HepG2 (cell line): ENCODE data around the gene SETD1B. TPM values are rescaled to one million over a fixed set of nuclear protein-coding genes. Genes with fewer than 3 reads are reported as not detected.

Source experiments
- ELF3 ChIP-seq: IDR thresholded peaks from 2 replicates; pipeline ENCODE4 v1.6.1; 2016; ENCODE audit warnings: missing genetic modification reagents, missing compliant biosample characterization
- HDAC2 ChIP-seq: sonication (generic); formaldehyde crosslinking; IDR thresholded peaks from 2 replicates; pipeline ENCODE4 v1.4.0; 2020; ENCODE audit warnings: missing genetic modification reagents
- MTERF4 ChIP-seq: sonication (generic); formaldehyde crosslinking; IDR thresholded peaks from 2 replicates; pipeline ENCODE4 v1.8.0; 2023; ENCODE audit warnings: mild to moderate bottlenecking, missing genetic modification reagents
- RNF219 ChIP-seq: sonication (generic); formaldehyde crosslinking; IDR thresholded peaks from 2 replicates; pipeline ENCODE4 v1.5.0; 2020; ENCODE audit warnings: mild to moderate bottlenecking, missing genetic modification reagents
- ZXDC ChIP-seq: sonication (generic); formaldehyde crosslinking; IDR thresholded peaks from 2 replicates; pipeline ENCODE4 v1.5.0; 2020; ENCODE audit warnings: mild to moderate bottlenecking, missing genetic modification reagents
- polyA plus RNA-seq, 8 experiments: library from polyadenylated mRNA; depleted of rRNA in 3 of 8; stranded (reverse) in 7 of 8; unstranded in 1 of 8; fragments of >200 nt; fragmentation: Illumina TruSeq in 4 of 8; extraction: Trizol in 4 of 8; gene quantifications; 2 replicates each; pipeline versions ENCODE4 v1.2.1 to v1.2.3, GENCODE V29; 2011 to 2016; ENCODE audit warnings: low read depth in 4 of 8, missing spikeins in 1 of 8, mixed read lengths in 1 of 8; ENCODE audit not compliant: insufficient read depth in 1 of 8
- total RNA-seq, 5 experiments: library from RNA; depleted of rRNA; stranded (reverse); fragments of >200 nt; fragmentation: Illumina TruSeq; extraction: Trizol; gene quantifications; 2 replicates each; pipeline ENCODE4 v1.2.3, GENCODE V29; 2016; ENCODE audit warnings: low read depth in 1 of 5
- TF ChIP-seq, protein P1 (sequence below): sonication (generic); formaldehyde crosslinking; IDR thresholded peaks from 2 replicates; pipeline ENCODE4 v1.5.0; 2020; ENCODE audit warnings: mild to moderate bottlenecking, missing genetic modification reagents, borderline replicate concordance
- TF ChIP-seq, protein P2 (sequence below): sonication (generic); formaldehyde crosslinking; IDR thresholded peaks from 2 replicates; pipeline ENCODE4 v1.4.0; 2020; ENCODE audit warnings: missing genetic modification reagents

Gene SETD1B
- total and polyA plus RNA-seq, 2 of the 13 experiments (the other 11 are each of a cell fraction or from before 2014, with no cell fraction given): 1.1 to 1.4 TPM

DNA sequence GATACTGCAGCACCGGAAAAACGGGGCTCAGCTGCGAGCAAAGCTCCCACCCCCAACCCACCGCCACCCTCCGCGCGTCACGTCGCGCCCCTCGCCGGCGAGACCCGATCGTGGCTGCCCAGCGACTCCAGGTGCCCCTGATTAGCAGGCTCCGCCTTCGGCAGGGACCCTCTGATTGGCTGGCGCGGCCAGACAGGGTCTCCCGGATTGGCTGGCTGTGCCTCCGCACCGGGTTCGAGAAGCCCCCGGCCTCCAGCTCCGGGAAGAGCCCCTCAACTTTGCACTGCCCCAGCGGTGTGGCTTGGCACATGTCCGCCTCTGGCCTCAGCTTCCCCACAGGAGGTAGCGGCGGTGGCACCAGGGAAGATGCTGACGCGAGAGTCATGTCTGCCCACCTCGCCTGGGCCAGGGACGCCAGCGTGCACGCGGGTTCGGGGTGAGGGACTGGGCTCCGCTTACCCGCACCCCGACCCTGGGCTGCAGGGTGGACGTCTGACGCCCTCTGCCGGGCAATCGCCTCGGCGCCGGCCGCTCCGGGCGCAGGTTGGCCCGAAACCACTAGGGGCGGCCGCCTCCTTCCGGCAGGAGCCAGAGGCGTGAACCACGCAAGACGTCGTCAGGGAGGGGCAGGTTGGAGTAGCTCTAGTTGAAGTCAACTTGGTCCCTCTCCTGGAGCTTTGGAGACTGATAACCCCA, 9.8 kb upstream of the SETD1B start (continued):
- TF ChIP-seq, protein P1, sequence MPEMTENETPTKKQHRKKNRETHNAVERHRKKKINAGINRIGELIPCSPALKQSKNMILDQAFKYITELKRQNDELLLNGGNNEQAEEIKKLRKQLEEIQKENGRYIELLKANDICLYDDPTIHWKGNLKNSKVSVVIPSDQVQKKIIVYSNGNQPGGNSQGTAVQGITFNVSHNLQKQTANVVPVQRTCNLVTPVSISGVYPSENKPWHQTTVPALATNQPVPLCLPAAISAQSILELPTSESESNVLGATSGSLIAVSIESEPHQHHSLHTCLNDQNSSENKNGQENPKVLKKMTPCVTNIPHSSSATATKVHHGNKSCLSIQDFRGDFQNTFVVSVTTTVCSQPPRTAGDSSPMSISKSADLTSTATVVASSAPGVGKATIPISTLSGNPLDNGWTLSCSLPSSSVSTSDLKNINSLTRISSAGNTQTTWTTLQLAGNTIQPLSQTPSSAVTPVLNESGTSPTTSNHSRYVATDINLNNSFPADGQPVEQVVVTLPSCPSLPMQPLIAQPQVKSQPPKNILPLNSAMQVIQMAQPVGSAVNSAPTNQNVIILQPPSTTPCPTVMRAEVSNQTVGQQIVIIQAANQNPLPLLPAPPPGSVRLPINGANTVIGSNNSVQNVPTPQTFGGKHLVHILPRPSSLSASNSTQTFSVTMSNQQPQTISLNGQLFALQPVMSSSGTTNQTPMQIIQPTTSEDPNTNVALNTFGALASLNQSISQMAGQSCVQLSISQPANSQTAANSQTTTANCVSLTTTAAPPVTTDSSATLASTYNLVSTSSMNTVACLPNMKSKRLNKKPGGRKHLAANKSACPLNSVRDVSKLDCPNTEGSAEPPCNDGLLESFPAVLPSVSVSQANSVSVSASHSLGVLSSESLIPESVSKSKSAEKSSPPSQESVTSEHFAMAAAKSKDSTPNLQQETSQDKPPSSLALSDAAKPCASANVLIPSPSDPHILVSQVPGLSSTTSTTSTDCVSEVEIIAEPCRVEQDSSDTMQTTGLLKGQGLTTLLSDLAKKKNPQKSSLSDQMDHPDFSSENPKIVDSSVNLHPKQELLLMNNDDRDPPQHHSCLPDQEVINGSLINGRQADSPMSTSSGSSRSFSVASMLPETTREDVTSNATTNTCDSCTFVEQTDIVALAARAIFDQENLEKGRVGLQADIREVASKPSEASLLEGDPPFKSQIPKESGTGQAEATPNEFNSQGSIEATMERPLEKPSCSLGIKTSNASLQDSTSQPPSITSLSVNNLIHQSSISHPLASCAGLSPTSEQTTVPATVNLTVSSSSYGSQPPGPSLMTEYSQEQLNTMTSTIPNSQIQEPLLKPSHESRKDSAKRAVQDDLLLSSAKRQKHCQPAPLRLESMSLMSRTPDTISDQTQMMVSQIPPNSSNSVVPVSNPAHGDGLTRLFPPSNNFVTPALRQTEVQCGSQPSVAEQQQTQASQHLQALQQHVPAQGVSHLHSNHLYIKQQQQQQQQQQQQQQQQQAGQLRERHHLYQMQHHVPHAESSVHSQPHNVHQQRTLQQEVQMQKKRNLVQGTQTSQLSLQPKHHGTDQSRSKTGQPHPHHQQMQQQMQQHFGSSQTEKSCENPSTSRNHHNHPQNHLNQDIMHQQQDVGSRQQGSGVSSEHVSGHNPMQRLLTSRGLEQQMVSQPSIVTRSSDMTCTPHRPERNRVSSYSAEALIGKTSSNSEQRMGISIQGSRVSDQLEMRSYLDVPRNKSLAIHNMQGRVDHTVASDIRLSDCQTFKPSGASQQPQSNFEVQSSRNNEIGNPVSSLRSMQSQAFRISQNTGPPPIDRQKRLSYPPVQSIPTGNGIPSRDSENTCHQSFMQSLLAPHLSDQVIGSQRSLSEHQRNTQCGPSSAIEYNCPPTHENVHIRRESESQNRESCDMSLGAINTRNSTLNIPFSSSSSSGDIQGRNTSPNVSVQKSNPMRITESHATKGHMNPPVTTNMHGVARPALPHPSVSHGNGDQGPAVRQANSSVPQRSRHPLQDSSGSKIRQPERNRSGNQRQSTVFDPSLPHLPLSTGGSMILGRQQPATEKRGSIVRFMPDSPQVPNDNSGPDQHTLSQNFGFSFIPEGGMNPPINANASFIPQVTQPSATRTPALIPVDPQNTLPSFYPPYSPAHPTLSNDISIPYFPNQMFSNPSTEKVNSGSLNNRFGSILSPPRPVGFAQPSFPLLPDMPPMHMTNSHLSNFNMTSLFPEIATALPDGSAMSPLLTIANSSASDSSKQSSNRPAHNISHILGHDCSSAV: peak; percentile 49; the same call in 1 of the 2 replicates
- TF ChIP-seq, protein P2, sequence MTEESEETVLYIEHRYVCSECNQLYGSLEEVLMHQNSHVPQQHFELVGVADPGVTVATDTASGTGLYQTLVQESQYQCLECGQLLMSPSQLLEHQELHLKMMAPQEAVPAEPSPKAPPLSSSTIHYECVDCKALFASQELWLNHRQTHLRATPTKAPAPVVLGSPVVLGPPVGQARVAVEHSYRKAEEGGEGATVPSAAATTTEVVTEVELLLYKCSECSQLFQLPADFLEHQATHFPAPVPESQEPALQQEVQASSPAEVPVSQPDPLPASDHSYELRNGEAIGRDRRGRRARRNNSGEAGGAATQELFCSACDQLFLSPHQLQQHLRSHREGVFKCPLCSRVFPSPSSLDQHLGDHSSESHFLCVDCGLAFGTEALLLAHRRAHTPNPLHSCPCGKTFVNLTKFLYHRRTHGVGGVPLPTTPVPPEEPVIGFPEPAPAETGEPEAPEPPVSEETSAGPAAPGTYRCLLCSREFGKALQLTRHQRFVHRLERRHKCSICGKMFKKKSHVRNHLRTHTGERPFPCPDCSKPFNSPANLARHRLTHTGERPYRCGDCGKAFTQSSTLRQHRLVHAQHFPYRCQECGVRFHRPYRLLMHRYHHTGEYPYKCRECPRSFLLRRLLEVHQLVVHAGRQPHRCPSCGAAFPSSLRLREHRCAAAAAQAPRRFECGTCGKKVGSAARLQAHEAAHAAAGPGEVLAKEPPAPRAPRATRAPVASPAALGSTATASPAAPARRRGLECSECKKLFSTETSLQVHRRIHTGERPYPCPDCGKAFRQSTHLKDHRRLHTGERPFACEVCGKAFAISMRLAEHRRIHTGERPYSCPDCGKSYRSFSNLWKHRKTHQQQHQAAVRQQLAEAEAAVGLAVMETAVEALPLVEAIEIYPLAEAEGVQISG (CRISPR knock-in tag): peak; percentile 80
- TF ChIP-seq MTERF4 (CRISPR knock-in tag) (no peak), RNF219 (CRISPR knock-in tag) (no peak), ZXDC (CRISPR knock-in tag) (peak; percentile 49; the same call in 1 of the 2 replicates), HDAC2 (CRISPR knock-in tag) (peak; percentile 67), ELF3 (no peak; the same call in 1 of the 2 replicates)
